Astrocyte (in vitro differentiated cells and primary cell): ENCODE data around the gene DEGS2. TPM values are rescaled to one million over a fixed set of nuclear protein-coding genes. Genes with fewer than 3 reads are reported as not detected.

Source experiments
- DNase-seq: peaks from one replicate; pipeline ENCODE4 v3.0.0-alpha.2; 2010; ENCODE audit warnings: low read depth
- FAIRE-seq: peaks from 2 replicates; lab custom pipeline; 2011; peaks lifted over from hg19 to GRCh38; lab: Jason Lieb, UNC
- H2AFZ ChIP-seq: 2 replicates; pipeline ENCODE4 v1.6.0; 2012; ENCODE audit warnings: low read depth, low read length, inconsistent platforms
- H3K27ac ChIP-seq: 2 replicates; pipeline ENCODE4 v1.5.1; 2011; ENCODE audit warnings: low read depth, low read length, inconsistent platforms
- H3K27me3 ChIP-seq: 2 replicates; pipeline ENCODE4 v1.6.0; 2011; ENCODE audit warnings: low read length, inconsistent platforms; ENCODE audit not compliant: insufficient read depth
- H3K36me3 ChIP-seq: 2 replicates; pipeline ENCODE4 v1.5.1; 2011; ENCODE audit warnings: low read length, inconsistent platforms; ENCODE audit not compliant: insufficient read depth
- H3K4me1 ChIP-seq: 2 replicates; pipeline ENCODE4 v1.5.1; 2011; ENCODE audit warnings: low read length, inconsistent platforms; ENCODE audit not compliant: insufficient read depth
- H3K4me2 ChIP-seq: 2 replicates; pipeline ENCODE4 v1.6.0; 2012; ENCODE audit warnings: low read length, inconsistent platforms
- H3K4me3 ChIP-seq: 2 replicates; pipeline ENCODE4 v1.5.1; 2011; ENCODE audit warnings: low read depth, mild to moderate bottlenecking, low read length, inconsistent platforms; ENCODE audit not compliant: insufficient read depth
- H3K79me2 ChIP-seq: 2 replicates; pipeline ENCODE4 v1.6.0; 2012; ENCODE audit warnings: mild to moderate bottlenecking, low read length, inconsistent platforms; ENCODE audit not compliant: insufficient read depth
- H3K9ac ChIP-seq: 2 replicates; pipeline ENCODE4 v1.6.0; 2012; ENCODE audit warnings: mild to moderate bottlenecking, low read length, inconsistent platforms
- H3K9me3 ChIP-seq: 2 replicates; pipeline ENCODE4 v1.5.1; 2012; ENCODE audit warnings: low read depth, mild to moderate bottlenecking, low read length, inconsistent platforms; ENCODE audit not compliant: insufficient read depth
- H4K20me1 ChIP-seq: 2 replicates; pipeline ENCODE4 v1.6.0; 2012; ENCODE audit warnings: low read length, inconsistent platforms; ENCODE audit not compliant: insufficient read depth
- H3K27ac Mint-ChIP-seq: one replicate; pipeline ENCODE4 v1.8.0; 2021; ENCODE audit warnings: mild to moderate bottlenecking, mixed read lengths; ENCODE audit not compliant: unreplicated experiment
- H3K27me3 Mint-ChIP-seq: one replicate; pipeline ENCODE4 v1.8.0; 2021; ENCODE audit warnings: low read depth, mixed read lengths; ENCODE audit not compliant: unreplicated experiment
- H3K36me3 Mint-ChIP-seq: one replicate; pipeline ENCODE4 v1.8.0; 2021; ENCODE audit warnings: low read depth, mixed read lengths; ENCODE audit not compliant: unreplicated experiment
- H3K4me1 Mint-ChIP-seq: one replicate; pipeline ENCODE4 v1.8.0; 2021; ENCODE audit warnings: low read depth, mixed read lengths; ENCODE audit not compliant: unreplicated experiment
- H3K4me3 Mint-ChIP-seq: one replicate; pipeline ENCODE4 v1.8.0; 2021; ENCODE audit warnings: mild to moderate bottlenecking, moderate library complexity, mixed read lengths; ENCODE audit not compliant: unreplicated experiment
- H3K9me3 Mint-ChIP-seq: one replicate; pipeline ENCODE4 v1.8.0; 2021; ENCODE audit warnings: mild to moderate bottlenecking, mixed read lengths; ENCODE audit not compliant: unreplicated experiment
- CTCF ChIP-seq: IDR thresholded peaks from 2 replicates; pipeline ENCODE4 v1.5.1; 2011; ENCODE audit warnings: low read depth, mild to moderate bottlenecking, inconsistent platforms, low read length, moderate library complexity; ENCODE audit not compliant: insufficient read depth
- EZH2 ChIP-seq: IDR thresholded peaks from 2 replicates; pipeline ENCODE4 v1.6.1; 2012; ENCODE audit warnings: mild to moderate bottlenecking, low read length, inconsistent platforms; ENCODE audit not compliant: insufficient read depth
- total RNA-seq: library from RNA; stranded (reverse); gene quantifications from 2 replicates; pipeline ENCODE4 v1.2.1, GENCODE V29; 2021

Gene DEGS2
- total RNA-seq, 1 donor from 2014 or later = not detected

- no peak overlapping the region for H3K4me3 Mint-ChIP-seq
- no peaks in the 10 kb centered on the region for H3K4me1 Mint-ChIP-seq
- H3K4me3 ChIP-seq = no peak overlapping the region
- no peak overlapping the region for H3K27ac Mint-ChIP-seq
- H3K4me2 ChIP-seq = no peak overlapping the region
- no peaks in the 10 kb centered on the region for H3K27me3 ChIP-seq
- no peaks in the 10 kb centered on the region for H3K36me3 ChIP-seq
- no peaks in the 10 kb centered on the region for H3K9me3 Mint-ChIP-seq
- FAIRE-seq = no peak
- H3K79me2 ChIP-seq = no peaks in the 10 kb centered on the region
- peaks cover 2% of the 10 kb centered on the region for H3K4me1 ChIP-seq
- no peak overlapping the region for H2AFZ ChIP-seq
- no peak for TF ChIP-seq EZH2
- TF ChIP-seq CTCF = no peak
- no peaks in the 10 kb centered on the region for H3K27me3 Mint-ChIP-seq
- no peak overlapping the region for H3K9ac ChIP-seq
- no peak for DNase-seq
- H3K36me3 Mint-ChIP-seq = peaks cover 21% of the 10 kb centered on the region
- peaks cover 7% of the 10 kb centered on the region for H4K20me1 ChIP-seq
- H3K9me3 ChIP-seq = no peaks in the 10 kb centered on the region
- H3K27ac ChIP-seq = no peak overlapping the region
Measured at GRCh38 chr14:100124551-100125088, 34.8 kb downstream of the DEGS2 start.

- no peak overlapping the region for H3K4me3 Mint-ChIP-seq
- Histone ChIP-seq H3K79me2 (no peaks in the 10 kb centered on the region), H3K4me1 (no peaks in the 10 kb centered on the region), H4K20me1 (peaks cover 7% of the 10 kb centered on the region), H3K9me3 (no peaks in the 10 kb centered on the region), H3K4me2 (no peak overlapping the region), H2AFZ (no peak overlapping the region), H3K9ac (no peak overlapping the region), H3K27me3 (no peaks in the 10 kb centered on the region), H3K27ac (no peak overlapping the region), H3K4me3 (no peak overlapping the region), H3K36me3 (no peaks in the 10 kb centered on the region)
- peaks cover 19% of the 10 kb centered on the region for H3K36me3 Mint-ChIP-seq
- no peaks in the 10 kb centered on the region for H3K9me3 Mint-ChIP-seq
- FAIRE-seq = no peak
- H3K27ac Mint-ChIP-seq = no peak overlapping the region
- DNase-seq = no peak
- TF ChIP-seq EZH2 = no peak
- no peak for TF ChIP-seq CTCF
- peaks cover 5% of the 10 kb centered on the region for H3K4me1 Mint-ChIP-seq
- no peaks in the 10 kb centered on the region for H3K27me3 Mint-ChIP-seq
Measured at GRCh38 chr14:100123618-100124017, 35.8 kb downstream of the DEGS2 start.

- Mint-ChIP-seq H3K9me3 (no peaks in the 10 kb centered on the region), H3K27ac (no peak overlapping the region), H3K4me3 (no peak overlapping the region), H3K36me3 (peaks cover 17% of the 10 kb centered on the region), H3K4me1 (peaks cover 5% of the 10 kb centered on the region), H3K27me3 (no peaks in the 10 kb centered on the region)
- FAIRE-seq = no peak
- H3K4me1 ChIP-seq = no peaks in the 10 kb centered on the region
- no peak overlapping the region for H3K4me3 ChIP-seq
- no peak overlapping the region for H2AFZ ChIP-seq
- H3K9me3 ChIP-seq = no peaks in the 10 kb centered on the region
- peaks cover 7% of the 10 kb centered on the region for H4K20me1 ChIP-seq
- no peak overlapping the region for H3K27ac ChIP-seq
- no peak for DNase-seq
- no peaks in the 10 kb centered on the region for H3K27me3 ChIP-seq
- H3K36me3 ChIP-seq = no peaks in the 10 kb centered on the region
- no peak for TF ChIP-seq EZH2
- TF ChIP-seq CTCF = no peak
- no peak overlapping the region for H3K9ac ChIP-seq
- H3K79me2 ChIP-seq = no peaks in the 10 kb centered on the region
- H3K4me2 ChIP-seq = no peak overlapping the region
Measured at GRCh38 chr14:100122481-100123223, 36.8 kb downstream of the DEGS2 start.
